Measurements from ENCODE around the gene CACNA1A. TPM values are rescaled to one million over a fixed set of nuclear protein-coding genes. Genes with fewer than 3 reads are reported as not detected.

Gene CACNA1A
- total RNA-seq, 1 donor from 2014 or later: 0.72 TPM

DNA sequence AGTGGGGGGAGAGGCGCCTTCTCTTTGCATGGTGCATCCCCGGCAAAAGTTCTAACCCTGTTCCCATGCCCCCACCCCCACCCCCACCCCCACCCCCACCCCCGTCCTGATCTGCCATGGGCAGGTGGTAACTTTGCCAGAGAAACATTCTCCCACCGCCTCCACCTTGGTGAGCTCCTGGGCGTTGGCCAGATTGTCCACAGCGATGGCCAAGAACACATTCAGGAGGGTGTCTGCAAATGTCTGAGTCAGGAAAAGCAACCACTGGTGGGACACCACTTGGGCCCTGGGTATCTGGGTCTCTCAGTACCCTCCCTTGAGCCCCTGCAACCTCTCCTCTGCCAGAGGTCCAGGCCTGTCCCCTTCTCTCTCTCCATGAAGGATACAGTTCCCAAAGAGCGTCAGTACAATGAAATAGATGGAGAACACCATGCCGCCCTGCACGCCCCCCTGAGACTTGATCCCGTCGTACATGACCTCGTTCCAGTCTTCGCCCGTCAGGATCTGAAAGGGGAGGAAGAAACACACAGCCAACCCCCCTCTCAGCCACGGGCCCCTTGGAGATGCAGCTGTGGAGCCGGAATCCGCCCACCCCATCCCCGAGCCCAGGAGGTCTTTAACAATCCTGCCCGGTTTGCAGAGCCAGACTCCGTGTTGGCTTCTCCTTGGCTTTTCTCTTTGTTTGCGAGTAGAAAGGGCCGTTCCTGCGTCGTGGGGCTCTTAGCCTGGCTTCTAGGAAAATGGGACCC lies 202.7 kb downstream of the CACNA1A start:
- no peak for DNase-seq

DNA sequence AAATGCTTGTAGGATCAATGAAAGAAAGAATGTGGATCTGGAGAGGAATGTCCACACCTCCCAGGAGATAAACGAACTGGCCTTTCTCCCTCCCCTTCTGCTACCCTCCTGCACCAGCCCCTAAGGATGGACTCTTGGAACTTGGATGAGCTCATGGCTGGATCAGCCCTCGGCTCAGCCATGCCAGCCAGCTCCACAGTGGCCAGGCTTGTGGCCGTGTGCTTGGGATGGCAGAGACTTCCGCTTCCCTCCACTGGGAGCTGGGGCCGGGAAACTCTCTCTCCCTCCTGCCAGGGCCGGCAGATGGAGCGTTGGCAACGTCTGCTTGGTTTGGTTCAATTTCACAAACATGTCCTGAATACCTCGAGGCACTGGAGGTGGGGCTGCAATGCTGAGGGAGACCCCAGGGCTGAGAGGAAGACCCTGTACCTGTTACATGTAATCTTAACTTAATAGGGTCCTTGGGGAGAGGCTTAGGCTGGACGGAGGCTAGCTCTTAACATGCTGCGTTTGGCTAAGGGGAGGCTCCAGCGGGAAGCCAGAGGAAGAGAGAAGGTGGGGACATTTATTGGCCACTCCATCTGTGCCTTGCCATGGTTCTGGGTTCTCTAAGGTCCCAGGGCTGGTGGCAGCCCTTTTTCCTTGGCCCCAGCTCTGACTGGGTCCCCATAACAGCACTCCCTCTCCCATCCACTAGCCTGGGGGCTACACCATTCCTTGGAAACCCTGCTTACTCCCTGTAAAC lies 203.6 kb downstream of the CACNA1A start:
- peak; percentile 41 for DNase-seq

DNA sequence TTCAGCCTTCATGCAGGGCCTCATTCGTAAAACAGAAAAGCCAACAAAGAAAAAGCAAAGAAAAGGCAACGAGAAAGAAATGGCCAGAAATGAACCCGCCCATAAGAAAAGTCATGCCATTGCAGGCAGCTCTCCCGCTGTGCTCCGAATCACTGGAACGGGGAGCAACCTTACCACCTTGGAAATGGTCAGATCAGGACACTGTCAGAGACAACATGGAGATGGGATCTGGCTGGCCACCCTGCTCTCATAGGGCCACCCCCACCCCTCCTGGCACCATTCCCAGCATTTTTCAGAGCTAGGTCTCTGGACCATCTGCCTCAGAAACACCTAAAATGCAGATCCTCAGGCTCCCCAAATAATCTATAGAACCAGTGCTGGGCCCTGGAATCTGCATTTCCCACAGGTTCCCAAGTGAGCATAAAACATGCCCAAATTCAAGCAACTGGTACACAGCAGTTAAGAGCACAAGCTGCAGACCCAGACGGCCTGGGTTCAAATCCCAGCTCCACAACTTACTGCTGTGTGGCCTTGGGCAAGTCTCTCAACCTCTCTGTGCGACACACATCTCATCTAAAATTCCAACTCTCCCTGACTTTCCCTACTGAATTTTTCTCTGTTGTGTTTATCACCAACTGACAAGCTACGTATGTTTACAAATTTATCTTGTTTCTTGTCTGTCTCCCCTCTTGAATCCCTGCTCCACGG lies 204.5 kb downstream of the CACNA1A start:
- no peak for DNase-seq

DNA sequence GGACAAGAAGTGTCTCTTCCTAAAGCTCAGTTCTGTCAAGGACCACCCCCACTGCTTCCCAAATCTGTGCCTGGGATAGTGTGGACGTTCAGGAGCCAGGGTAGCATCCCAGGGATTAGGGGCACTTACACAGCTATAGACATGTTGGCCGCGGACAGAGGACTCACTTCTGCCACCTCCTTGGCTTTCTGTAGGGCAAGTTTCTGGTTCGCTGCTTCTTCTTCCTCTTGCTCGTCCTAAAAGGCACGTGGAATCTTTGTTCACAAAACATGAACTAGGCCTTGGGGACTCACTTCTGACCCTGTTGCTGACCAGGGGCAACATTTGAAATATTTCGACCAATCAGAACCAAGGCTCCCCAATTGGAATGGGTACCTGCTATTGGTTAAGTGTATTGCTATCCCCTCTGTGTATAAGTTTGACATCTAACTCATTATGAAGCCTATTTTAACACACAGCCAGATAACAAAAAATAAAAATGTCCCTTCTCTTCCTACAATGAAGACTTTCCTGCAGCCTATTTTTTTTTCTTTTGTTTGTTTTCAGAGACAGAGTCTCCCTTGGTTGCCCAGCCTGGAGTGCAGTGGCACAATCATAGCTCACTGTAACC lies 205.8 kb downstream of the CACNA1A start:
- DNase-seq: no peak

DNA sequence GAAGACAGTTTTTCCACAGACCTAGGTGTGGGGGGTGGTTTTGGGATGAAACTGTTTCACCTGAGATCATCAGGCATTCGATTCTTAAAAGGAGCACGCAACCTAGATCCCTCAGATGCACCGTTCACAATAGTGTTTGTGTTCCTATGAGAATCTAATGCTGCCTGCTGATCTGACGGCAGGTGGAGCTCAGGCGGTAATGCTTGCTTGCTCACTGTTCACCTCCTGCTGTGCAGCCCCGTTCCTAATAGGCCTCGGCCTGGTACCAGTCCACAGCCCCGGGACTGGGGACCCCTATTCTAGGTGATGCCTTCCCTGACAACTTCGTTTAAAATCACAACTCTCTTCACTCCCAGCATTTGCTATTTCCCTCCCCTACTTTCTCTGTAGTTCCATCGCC lies 206.4 kb downstream of the CACNA1A start:
- no peak for DNase-seq

DNA sequence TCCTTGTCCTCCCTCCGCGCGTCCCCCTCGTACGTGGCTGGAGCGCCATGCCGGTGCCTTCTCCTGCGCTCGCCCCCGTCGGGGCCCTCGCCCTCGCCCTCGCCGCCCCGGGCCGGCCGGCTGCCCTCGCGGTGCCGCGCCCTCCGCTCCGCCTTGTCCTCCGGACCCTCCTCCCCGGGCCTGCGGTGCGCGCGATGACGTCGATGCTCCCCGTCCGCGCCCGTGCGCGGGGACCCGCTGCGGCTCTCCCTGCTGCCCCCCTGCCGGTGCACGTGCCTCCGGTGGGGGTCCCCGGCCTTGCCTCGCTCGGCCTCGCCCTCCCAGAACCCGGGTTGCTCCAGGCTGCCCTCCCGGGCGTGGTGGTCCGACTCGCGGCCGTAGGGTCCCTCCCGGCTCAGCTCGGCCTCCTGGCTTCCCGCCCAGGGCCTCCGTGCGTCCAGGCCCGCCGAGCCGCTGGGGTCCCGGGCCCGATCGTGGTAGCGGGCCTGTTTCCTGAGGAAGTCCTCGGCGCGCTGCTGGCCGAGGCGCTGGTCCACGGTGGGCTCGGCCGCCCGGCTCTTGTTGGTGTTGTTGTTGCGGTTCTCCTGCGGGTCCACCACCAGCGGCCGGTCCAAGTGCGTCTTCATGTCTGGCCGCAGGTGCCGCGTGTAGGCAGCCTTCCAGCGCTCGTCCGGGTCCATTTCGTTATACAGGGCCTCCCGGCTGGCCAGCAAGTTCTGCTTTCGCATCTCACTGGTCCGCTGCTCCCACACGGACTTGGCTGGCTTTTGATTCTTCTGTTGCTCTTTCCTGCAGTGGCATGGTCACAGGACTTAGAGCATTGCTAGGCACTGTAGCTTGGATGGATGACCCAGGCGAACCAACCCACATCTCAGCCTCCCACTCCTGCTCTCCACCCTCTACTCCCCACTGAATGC lies 207.5 kb downstream of the CACNA1A start:
- peak; percentile 24 for DNase-seq

DNA sequence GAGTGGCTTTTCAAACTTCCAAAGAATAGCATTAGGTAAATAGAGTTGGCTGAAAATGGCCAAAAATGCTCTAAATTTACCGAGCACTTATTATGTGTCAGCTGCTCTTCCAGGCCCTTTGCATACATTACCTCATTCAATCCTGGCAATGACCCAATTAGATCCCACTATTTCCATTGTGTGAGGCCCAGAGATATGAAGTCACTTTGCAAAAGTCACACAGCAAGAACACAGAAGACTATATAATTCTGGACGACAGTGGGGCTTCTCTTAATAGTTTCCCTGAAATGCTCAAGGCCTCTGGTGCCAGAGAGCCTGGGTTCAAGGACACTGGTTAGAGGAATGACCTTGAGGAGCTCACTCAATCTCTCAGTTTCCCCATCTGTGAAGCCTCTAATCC lies 209.3 kb downstream of the CACNA1A start:
- no peak for DNase-seq

DNA sequence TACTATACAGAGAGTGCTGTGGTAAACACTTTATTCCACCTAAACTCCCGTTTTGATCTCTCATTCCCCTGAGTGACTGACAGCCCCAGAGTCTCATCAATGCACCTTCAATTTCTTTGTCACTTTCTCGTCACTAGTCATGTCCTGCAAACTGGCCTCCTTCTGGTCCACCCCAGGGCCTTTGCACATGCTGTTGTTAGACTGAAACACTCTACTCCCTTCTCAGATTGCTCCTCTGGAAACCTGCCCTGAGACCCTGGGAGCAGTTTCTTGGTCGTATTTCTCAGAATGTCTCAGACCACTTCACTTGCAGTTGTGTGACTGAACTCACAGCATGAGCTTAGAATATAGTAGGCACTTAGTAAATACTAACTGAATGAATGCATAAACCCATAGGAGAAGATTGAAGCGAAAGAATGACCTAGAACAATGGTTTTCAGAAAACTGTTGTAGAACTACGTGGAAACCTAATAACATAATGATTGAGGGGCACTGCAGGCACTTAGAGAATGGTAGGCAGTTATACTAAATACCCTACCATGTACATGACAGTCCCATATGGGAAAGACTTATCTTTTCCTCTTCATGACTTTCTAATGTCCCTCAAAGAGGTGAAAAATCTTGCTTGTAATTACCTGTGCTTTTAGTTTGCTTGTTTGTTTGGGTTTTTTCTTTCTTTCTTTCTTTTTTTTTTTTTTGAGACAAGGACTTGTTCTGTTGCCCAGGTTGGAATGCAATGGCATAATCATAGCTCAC lies 211.3 kb downstream of the CACNA1A start:
- no peak for DNase-seq

DNA sequence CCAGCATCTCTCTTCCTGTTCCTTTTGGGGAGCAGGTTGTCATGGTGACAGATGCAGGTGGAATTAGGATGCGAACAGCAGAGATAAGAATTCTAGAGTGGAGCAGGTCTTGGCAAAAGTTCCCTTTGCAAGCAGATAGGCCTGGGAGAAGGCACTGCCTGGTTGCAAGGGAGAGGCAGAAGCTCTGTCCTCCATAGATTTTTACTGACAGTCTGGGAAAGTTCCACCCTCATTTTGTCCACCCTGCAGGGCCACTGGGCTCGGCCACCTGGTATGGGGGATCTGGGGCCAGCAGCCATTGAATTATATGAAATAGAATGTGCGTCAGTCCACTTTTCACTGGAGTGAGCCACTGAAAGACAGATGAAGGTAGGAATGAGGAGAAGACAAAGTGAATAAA lies 214.4 kb downstream of the CACNA1A start:
- DNase-seq: no peak

DNA sequence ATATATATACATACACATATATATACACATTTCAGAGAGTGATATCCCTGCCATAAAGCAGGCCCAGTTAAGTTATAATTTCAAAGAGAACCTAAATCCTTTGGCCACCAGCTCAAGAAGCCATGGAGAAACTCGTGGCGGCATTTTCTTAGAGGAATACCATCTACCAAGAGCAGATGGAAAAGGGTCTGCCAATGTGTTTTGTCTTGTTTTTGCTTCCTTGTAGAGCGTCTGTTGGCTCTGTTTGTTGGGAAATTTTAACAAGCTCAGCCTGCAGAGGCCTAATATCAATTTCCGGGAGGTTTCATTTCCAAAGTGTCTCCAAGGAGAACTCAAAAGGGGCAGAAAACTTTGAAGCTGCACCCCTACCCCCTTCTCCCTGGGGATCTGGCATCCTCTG lies 215.5 kb downstream of the CACNA1A start:
- no peak for DNase-seq

DNA sequence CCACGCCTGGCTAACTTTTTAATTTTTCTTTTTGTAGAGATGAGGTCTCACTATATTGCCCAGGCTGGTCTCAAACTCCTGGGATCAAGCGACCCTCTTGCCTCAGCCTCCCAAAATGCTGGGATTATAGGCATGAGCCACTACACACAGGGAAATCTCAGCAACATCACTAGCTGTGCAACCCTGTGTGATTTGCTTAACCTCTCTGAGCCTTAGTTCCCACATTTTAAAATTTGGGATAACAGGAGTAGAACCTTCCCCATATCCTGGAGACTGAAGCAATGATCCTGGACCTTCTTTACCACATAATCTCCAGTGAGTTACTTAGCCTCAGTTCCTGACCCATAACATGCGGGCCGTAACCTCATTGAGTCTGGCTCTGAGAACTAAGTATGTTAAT lies 217.0 kb downstream of the CACNA1A start:
- no peak for DNase-seq

DNA sequence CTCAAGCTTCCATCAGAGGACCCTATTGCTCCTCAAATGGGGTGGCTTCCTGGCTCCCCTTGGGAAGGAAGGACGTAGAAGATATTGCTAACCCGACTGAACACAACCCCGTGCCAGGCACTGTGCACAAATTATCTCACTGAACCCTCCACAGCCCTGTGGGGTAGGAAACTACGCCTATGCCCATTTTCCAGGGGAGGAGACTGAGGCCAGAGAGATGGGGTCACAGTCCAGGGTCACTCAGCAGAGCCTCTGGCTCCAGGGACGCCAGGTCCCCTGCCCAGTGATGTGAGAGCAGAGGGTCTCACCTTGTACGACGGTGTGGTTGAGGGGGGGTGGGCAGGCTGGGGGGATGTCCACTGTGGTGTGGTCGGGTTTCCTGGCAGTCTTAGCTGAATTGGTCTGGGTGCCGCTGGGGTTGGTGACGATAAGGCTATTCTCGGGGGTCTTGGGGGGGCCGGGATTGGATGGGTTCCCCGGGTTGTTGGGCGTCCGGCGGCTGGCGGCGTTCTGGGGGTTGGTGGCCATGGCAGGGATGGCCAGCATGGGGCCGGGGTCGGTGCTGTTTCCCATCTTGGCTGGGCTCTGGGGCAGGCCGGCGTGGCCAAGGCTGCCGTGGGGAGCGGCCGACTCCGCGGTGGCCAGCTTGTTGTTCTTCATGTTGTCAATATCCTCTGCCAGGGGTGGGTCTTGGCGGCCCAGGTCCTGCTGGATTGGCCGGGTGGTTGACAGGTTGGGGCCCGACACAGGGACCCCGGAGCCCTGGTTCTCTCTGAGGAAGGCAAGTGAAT lies 219.9 kb downstream of the CACNA1A start:
- no peak for DNase-seq

DNA sequence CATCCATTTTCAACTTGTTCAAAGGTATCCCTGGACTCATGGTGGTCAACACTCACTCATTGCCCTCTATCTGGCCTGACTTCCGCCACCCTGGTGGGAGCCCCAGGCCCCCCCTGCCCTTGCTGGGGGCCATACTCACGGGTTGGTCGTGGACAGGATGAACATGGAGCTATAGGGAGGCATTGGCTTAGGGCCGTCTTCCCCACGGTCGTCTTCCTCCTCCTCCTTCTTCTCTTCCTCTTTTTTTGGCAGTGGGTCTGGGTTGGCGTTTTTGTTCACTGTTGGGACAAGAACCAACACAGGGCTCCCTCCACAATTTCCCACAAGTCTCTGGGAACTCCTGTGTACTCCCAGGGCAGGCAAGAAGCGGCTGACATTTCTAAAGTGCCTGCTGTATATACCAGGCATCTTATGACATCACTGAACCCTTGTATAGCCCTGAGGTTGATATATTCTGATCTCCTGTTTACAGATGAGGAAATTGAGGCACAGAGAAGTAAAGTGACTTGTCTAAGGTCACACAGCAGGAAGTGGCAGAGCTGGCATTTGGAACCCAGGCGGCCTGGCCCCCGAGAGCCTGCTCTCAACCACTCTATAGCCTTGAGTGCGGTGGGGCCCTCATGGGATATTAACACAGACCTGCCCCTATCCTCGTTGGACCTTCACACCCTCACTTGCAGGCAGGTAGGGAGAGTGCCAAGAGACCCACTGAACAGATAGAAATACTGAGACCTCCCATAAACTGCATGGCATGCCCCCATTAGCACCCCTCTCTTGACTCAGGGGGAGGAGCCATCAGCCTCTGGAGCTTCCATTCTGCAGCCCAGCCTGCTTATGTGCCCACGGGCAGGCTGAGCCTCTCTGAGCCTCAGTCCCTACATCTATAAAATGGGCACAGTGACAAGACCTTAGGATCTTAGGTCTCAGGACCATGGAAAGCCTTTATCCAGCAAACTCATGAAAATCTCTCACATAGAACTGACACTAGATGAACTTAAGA lies 221.1 kb downstream of the CACNA1A start:
- DNase-seq: no peak

DNA sequence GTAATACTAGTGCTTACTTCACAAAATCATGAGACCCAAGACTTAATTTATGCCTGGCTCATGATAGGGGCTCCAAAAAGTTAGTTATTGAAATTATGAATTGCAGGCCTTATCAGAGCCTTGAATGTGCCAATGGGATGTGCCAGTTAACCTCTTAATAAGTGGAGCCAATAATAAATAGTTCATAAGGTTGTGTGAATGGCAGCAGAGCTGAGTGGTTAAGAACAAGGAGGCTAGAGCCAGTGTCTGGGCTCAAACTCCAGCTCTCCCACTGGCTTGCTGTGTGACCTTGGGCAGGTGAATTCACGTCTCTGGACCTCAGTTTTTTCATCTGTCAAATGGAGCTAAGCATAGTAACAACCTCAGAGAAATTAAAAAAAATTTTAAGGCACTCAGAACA lies 222.4 kb downstream of the CACNA1A start:
- DNase-seq: no peak

DNA sequence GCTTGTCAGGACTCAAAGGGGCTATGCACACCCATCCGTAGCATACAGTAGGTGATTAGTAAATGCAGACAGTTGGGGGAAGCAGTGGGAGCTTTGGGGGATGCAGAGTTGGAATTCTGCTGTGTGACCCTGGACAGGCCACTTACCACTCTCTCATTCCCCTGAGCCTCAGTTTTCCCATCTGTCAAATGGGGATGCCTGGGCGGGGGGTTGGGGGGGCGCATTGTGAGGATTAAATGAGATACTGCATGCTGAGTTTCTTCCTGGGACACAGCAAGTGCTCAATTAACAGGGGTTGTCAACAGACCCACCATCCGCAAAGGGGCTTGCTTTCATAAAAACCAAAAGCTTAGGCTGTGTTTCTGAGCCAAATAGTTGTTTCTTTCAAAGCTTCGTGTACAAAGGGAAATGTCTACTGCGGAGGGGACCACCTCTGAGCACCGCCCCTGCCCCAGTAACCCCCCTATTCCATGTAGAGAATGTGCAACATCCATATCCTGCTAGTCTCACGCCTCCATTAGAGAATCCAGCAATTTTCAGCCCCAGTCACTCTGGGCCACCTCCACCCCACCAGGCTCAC lies 223.7 kb downstream of the CACNA1A start:
- DNase-seq: no peak

DNA sequence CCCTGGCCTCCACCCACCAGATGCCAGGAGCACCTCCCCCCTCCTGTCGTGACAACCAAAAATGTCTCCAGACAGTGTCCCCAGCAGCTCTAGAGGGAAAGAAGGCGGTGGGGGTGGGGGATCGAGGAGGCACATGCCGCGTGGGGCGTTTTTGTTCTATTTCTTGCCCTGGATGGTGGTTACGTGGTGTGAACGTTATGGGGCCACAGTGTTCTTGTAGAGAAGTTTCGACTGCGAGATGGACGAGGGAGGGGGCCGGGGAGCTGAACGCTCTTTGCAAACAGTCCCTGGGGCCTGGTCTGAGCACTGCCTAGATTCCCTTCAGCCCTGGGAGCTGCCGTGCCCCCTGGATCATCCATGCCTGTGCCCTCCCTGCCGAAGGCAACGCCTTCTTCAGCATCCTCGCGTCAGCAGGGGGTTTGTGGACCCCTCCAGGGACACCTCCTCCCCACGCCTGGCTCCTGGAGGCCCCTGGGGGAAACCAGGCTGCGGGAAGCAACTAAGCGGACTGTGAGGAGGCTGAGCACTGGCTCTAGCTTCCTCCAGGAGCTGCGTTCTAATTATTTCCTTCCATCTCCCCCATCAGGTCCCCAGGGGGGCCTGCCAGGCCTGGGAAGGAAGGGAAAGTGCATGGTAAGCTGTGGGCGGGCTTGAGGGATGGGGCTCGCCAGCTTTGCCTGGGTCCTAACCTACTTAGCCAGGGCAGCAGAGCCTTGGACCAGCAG lies 224.6 kb downstream of the CACNA1A start:
- no peak for DNase-seq

DNA sequence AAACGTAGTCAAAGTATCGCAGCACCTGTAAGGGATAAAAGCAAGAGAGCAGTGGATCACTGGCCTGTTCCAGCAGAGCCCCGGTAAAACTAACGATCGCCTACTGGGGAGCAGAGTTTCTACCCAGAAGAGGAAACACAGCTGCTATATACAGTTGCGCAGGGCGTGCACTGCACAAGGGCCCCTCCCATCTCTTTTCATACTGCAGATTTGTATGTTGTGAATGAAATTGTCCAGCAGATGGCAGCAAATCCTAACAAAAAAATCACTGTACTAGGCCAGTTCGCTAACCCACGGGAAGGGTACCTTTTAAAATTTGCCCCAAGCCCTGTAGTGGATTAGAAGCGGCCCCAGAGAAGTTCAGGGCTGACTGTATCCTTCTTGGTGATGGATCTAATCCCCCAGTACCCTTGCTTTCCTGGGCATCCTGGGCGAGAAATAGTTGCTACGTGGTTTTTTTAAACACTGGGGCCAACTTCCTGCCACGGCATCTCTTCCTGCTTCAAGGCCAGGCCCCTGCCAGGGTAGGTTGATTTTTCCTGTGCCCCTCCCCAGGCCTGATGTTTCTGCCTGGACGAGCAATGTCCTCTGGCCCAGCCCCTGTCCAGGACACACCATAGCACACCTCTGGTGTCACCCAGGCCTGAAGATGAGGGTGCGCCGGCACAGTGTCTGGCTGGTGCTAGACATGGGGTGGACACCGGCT lies 229.0 kb downstream of the CACNA1A start:
- DNase-seq: peak; percentile 88
